HG03135 (cell line): ENCODE data around the gene SSH2.
"Not testable (repeated sequence)": the region's sequence is repeated elsewhere in the genome, so short reads cannot be mapped to it uniquely, and the experiment has no call there.

Experiments used
- ATAC-seq: cut with Tn5 transposase; IDR thresholded peaks from one replicate; pipeline ENCODE4 v1.9.1; 2021; ENCODE audit warnings: mild to moderate bottlenecking, moderate library complexity; ENCODE audit not compliant: unreplicated experiment

SSH2 gene

DNA sequence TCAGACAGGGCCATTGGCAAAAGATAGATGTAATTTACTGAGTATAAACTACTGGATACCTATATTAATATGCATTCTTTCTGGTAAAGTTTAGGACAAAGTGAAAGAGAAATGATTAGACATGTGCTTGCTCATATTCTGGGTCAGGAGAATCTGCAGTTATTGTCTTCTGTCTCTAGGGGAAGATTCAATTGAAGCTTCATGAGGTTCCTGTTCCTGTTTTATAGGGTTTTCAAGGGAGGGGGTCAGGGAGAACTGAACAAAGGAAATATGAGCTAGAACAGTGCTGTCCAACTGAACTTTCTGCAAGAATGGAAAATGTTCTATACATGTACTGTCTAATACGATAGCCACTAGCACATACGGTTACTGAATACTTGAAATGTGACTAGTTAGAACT, 248.0 kb downstream of the SSH2 start:
- ATAC-seq = no peak

DNA sequence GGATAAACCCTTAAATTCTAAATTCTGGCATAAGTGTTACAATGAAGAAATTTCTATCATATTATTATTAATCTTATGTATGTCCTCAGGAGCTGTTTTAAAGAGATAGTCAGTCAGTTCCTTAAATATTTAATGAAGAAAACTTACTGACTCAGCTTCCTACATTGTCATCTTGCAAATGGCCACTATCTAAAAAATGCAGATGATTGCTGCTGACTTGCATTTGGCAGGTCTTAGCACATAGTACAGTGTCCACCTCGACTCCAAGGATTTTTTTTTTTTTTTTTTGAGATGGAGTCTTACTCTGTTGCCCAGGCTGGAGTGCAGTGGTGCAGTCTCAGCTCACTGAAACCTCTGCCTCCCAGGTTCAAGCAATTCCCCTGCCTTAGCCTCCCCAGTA, 252.2 kb downstream of the SSH2 start:
- ATAC-seq = no peak

DNA sequence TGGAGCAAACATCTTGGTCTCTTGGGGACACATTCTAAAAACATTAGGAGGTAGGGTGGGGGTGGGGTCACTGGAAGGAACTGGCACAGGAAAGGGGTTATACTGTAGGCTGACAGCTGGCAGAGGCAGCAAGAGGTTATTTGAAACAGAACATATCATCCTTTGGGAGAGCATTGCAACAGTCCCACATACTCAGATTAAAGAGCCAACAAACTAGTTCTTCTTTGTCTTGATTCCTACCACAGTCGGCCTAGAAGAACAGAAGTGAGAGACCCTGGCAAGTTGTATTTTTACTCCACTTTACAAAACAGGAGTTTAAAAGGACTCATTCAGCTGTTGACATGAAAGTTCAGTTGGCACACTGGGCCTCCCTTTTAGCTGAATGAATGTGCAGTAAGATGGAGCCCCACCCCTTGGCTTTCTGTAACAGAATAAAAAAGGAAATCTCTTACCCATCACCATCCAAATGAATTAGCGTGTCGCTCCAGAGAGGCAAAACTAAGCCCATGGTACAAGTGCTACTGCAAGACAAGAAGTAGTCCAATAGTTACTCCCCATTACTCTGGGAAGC, 252.7 kb downstream of the SSH2 start:
- no peak for ATAC-seq

- ATAC-seq = not testable (repeated sequence)
Observed at GRCh38 chr17:29675961-29676360, 254.1 kb downstream of the SSH2 start.

- ATAC-seq = no peak
Observed at GRCh38 chr17:29674281-29674680, 255.7 kb downstream of the SSH2 start.

- no peak for ATAC-seq
Observed at GRCh38 chr17:29671661-29672060, 258.4 kb downstream of the SSH2 start.

DNA sequence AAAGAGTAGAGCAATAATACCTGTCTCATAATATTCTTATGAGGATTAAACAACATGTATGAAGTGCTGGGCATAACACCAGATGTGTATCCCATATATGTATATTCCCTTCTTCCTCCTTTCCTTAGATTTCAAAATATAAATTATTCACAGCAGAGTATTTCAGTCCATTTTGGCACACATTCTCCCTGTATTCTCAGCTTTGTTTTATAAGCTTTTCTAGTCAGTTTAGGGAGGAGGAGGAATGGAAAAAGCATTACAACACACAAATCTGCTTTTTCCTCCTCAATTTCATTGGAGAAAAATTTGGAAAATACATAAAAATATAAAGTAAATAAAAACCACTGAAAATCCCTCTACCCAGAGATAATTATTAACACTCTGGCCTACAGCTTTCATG, 260.8 kb downstream of the SSH2 start:
- no peak for ATAC-seq

GRCh38 chr17:29667969-29668368, 262.1 kb downstream of the SSH2 start:
- ATAC-seq = no peak

- ATAC-seq = no peak
Observed at GRCh38 chr17:29665481-29665810, 264.6 kb downstream of the SSH2 start.

GRCh38 chr17:29664743-29665480, 265.1 kb downstream of the SSH2 start:
- no peak for ATAC-seq

DNA sequence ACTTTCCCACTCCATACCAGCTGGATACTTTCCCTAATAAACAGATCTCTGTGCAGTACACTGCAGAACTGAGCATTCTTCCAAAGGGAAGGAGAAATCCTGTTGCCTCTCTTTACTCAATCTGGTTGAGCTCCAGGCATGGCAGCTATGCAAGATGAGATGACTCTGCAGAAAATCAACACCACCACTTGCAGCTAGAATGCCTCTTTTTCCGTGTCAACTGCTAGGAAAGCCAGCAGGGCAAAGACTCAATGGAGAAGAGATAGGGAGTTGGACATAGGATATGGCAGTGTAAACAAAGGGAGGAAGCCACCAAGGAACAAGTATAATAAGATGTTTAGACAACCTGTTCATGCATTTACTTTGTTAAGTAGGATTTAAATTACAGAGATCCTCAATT, 266.9 kb downstream of the SSH2 start:
- no peak for ATAC-seq

GRCh38 chr17:29661213-29661612, 268.8 kb downstream of the SSH2 start:
- no peak for ATAC-seq

DNA sequence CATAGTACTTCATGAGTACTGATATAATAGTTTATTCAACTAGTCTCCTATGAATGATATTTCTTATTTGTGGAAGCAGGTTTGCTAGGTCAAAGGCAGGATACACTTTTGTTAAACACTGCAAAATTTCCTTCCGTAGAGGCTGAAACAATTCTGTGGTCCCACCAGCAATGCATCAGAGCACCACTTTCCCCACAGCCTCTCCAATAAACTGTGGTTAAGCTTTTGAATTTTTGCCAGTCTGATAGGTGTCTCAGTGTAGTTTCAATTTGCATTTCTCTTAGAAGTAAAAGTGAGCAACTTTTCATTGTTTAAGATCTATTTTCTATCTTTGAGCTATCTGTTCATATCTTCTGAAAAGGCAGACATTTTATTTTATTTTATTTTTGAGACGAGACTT, 270.9 kb downstream of the SSH2 start:
- ATAC-seq = no peak

DNA sequence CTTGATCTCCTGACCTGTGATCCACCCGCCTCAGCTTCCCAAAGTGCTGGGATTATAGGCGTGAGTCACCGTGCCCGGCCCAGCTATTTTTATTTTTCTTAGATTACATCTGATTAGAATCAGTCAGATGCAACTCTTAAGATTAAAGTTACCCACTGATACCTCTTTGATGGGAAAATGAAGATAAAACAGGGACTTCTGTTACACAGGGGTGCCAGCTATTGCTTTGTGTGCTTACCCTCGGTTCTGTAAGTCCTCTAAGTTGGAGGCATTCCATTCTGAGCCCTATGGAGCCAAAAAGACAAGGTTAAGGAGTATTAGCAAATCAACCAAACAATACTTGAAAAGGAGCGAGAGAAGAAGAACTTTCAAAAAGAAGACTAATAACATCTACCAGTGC, 274.7 kb downstream of the SSH2 start:
- no peak for ATAC-seq

DNA sequence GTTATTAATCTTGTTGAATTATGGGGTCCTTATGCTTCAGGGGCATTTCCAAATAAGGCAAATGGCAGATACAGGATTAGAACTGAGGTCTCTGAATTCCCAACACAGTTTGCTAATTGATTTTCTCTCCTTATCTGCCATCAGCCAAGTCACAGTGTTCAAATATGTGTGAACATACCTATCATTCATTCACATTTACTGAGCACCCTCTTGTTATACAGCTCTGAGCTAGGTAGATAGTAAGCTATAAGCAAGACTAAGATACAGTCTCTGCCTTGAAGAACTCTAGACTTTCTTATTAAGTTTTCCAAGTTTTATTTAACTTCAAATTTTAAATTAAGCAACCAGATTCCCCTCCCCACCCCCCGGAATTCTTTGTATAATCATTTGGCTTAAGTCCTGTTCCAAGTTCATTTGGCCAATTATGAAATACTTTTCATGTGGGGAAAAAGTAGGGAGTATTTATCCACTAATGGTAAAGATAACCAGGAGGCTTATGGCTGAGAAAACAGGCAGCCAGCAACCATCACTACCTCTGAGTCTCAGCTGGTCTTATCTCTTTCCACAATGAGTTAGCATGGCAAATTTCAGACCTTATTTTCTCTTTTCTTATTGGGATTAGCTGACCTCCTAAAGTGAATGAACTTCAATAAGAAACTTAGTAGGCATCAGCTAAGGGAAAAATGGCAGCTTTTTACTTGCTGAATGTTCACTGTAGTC, 275.9 kb downstream of the SSH2 start:
- no peak for ATAC-seq

DNA sequence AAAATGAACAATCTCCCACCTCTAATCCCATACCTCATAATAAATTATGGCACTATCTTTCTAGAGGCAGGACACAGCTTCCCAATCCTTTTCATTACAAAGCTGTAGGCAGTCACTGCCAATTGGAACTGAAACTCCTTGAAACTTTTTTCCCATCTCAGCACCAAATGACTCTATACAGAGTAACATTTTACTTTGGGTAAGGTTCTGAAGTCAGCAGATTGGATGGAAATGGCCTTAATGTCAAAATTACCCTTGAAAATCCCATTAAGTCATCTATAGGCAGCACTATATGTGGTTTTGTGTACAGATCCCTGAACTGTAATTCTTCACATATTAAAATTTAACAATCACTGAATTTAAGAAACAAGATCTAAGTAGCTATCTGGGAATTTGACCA, 277.1 kb downstream of the SSH2 start:
- ATAC-seq = no peak

- ATAC-seq = not testable (repeated sequence)
Observed at GRCh38 chr17:29651913-29652312, 278.1 kb downstream of the SSH2 start.

DNA sequence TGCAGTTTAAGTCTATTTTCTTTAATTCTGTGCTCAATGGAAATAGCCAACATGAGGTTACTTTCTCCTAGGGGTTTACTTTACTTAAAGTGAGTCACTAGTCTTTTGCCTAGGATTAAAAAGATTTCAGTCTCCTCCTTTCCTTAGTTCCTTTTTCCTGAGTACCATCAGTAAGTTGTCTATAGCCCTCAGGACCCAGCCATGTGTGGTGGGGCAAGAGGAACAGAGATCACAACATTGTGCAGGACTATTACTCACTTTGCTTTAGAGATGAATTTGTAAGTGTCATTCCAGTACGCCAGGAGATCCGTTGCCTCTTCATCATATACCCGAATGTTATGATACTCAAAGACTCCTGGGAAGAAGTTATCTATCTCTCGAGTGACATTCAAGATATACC, 279.6 kb downstream of the SSH2 start:
- ATAC-seq = no peak

GRCh38 chr17:29649359-29649758, 280.7 kb downstream of the SSH2 start:
- ATAC-seq = no peak

DNA sequence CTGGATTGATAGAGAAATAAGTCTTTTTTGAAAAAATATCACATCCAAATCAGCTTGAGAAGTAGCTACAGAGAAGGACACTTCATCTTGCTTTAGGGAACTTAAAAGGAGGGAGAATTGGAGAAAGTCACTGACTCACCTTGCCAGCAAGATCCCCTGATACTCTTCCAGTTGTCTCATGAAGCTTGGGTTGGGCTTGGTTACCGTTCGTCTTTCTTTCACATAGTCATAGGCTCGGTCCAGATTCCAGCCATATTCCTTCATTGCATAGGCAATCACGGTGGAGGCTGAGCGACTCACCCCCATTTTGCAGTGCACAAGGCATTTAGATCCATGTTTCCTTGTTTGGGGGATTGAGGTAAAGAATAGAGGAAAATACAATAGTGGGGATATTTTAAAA, 282.0 kb downstream of the SSH2 start:
- no peak for ATAC-seq

- ATAC-seq = no peak
Observed at GRCh38 chr17:29645515-29646051, 284.4 kb downstream of the SSH2 start.

DNA sequence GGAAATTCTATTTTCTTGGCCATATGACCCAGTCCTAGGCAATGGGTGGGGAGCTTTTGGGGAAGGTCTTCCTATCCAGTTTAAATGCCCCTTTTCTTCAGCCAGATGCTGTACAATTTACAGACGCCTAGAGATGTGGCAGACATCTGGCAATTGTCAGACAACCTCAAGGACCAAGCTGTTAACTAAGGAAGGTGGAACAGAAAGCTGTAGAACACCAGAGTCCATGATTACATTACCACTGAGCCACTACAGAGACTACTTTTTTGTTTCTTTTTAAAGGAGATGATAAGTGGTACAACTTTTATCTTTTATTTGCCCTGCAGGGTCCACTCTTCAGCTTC, 286.2 kb downstream of the SSH2 start:
- ATAC-seq = no peak
